ENCODE measurements around the gene BABAM2.

Gene BABAM2

GRCh38 chr2:28345619-28346018 is 455.1 kb downstream of the BABAM2 start:
- DNase-seq (no peak), ATAC-seq (ENCODE audit: insufficient read depth, low read depth) (no peak)
- H4K20me1 ChIP-seq (ENCODE audit: insufficient read depth, low read length), result no peaks in the 10 kb centered on the region
- no peaks in the 10 kb centered on the region for H3K79me2 ChIP-seq (ENCODE audit: insufficient read depth, low read length)
- no peak overlapping the region for H3K4me2 ChIP-seq (ENCODE audit: insufficient read depth, low read length)
- H3K36me3 ChIP-seq (ENCODE audit: insufficient read depth, low read length), result no peaks in the 10 kb centered on the region
- H3K27me3 ChIP-seq (ENCODE audit: insufficient read depth, low read length, poor library complexity), result no peaks in the 10 kb centered on the region
- H3K4me3 ChIP-seq (ENCODE audit: low read depth in 1 of 2, low read length in 2 of 2), result no peak overlapping the region
- no peak overlapping the region for H3K9ac ChIP-seq (ENCODE audit: low read depth, low read length)
- H3K27ac ChIP-seq (ENCODE audit: low read length), result no peak overlapping the region
- no peaks in the 10 kb centered on the region for H3K4me1 ChIP-seq (ENCODE audit: insufficient read depth, low read length)
- no peak for TF ChIP-seq EZH2 (IDR thresholded peaks at IDR 0.05; ENCODE audit: borderline replicate concordance, low read depth, low read length, severe bottlenecking)
- TF ChIP-seq CTCF (IDR thresholded peaks at IDR 0.05; ENCODE audit: borderline replicate concordance, extremely low read depth, low read length, poor library complexity, severe bottlenecking), result no peak
- no peaks in the 10 kb centered on the region for H3K9me3 ChIP-seq (ENCODE audit: insufficient read depth, low read length, severe bottlenecking)
- no peak overlapping the region for H2AFZ ChIP-seq (ENCODE audit: low read depth, low read length)

GRCh38 chr2:28346587-28346986 is 456.1 kb downstream of the BABAM2 start:
- no peaks in the 10 kb centered on the region for H4K20me1 ChIP-seq (ENCODE audit: insufficient read depth, low read length)
- TF ChIP-seq CTCF (IDR thresholded peaks at IDR 0.05; ENCODE audit: borderline replicate concordance, extremely low read depth, low read length, poor library complexity, severe bottlenecking) (no peak), EZH2 (IDR thresholded peaks at IDR 0.05; ENCODE audit: borderline replicate concordance, low read depth, low read length, severe bottlenecking) (no peak)
- no peaks in the 10 kb centered on the region for H3K9me3 ChIP-seq (ENCODE audit: insufficient read depth, low read length, severe bottlenecking)
- H3K4me1 ChIP-seq (ENCODE audit: insufficient read depth, low read length), result no peaks in the 10 kb centered on the region
- no peaks in the 10 kb centered on the region for H3K36me3 ChIP-seq (ENCODE audit: insufficient read depth, low read length)
- DNase-seq (no peak), ATAC-seq (ENCODE audit: insufficient read depth, low read depth) (no peak)
- H3K9ac ChIP-seq (ENCODE audit: low read depth, low read length), result no peak overlapping the region
- no peak overlapping the region for H3K4me3 ChIP-seq (ENCODE audit: low read depth in 1 of 2, low read length in 2 of 2)
- H3K27ac ChIP-seq (ENCODE audit: low read length), result no peak overlapping the region
- H2AFZ ChIP-seq (ENCODE audit: low read depth, low read length), result no peak overlapping the region
- H3K4me2 ChIP-seq (ENCODE audit: insufficient read depth, low read length), result no peak overlapping the region
- H3K79me2 ChIP-seq (ENCODE audit: insufficient read depth, low read length), result no peaks in the 10 kb centered on the region
- H3K27me3 ChIP-seq (ENCODE audit: insufficient read depth, low read length, poor library complexity), result no peaks in the 10 kb centered on the region

- Histone ChIP-seq H3K4me1 (ENCODE audit: insufficient read depth, low read length) (no peaks in the 10 kb centered on the region), H3K4me2 (ENCODE audit: insufficient read depth, low read length) (no peak overlapping the region)
- no peak for DNase-seq
These were observed 456.7 kb downstream of the BABAM2 start for GRCh38 chr2:28347193-28347592.

More at GRCh38 chr2:28347193-28347592, 456.7 kb downstream of the BABAM2 start:
- no peak overlapping the region for H3K4me3 ChIP-seq (ENCODE audit: low read depth in 1 of 2, low read length in 2 of 2)
- H3K9me3 ChIP-seq (ENCODE audit: insufficient read depth, low read length, severe bottlenecking), result no peaks in the 10 kb centered on the region
- no peak overlapping the region for H3K27ac ChIP-seq (ENCODE audit: low read length)
- no peaks in the 10 kb centered on the region for H3K36me3 ChIP-seq (ENCODE audit: insufficient read depth, low read length)
- ATAC-seq (ENCODE audit: insufficient read depth, low read depth), result no peak
- no peak overlapping the region for H3K9ac ChIP-seq (ENCODE audit: low read depth, low read length)
- no peak overlapping the region for H2AFZ ChIP-seq (ENCODE audit: low read depth, low read length)
- H3K27me3 ChIP-seq (ENCODE audit: insufficient read depth, low read length, poor library complexity), result no peaks in the 10 kb centered on the region
- TF ChIP-seq CTCF (IDR thresholded peaks at IDR 0.05; ENCODE audit: borderline replicate concordance, extremely low read depth, low read length, poor library complexity, severe bottlenecking), result no peak
- no peak for TF ChIP-seq EZH2 (IDR thresholded peaks at IDR 0.05; ENCODE audit: borderline replicate concordance, low read depth, low read length, severe bottlenecking)
- no peaks in the 10 kb centered on the region for H3K79me2 ChIP-seq (ENCODE audit: insufficient read depth, low read length)
- no peaks in the 10 kb centered on the region for H4K20me1 ChIP-seq (ENCODE audit: insufficient read depth, low read length)

Measured in DND-41 (cell line).